Hepatocyte (in vitro differentiated cells): ENCODE measurements around the gene TPPP. TPM values are rescaled to one million over a fixed set of nuclear protein-coding genes. Genes with fewer than 3 reads are reported as not detected.

Source experiments
- DNase-seq: peaks from one replicate; pipeline ENCODE4 v3.0.0-alpha.2; 2016; ENCODE audit warnings: low spot score
- H2AFZ ChIP-seq: fragments of 200-600 bp; sonication (generic); 2 replicates; pipeline ENCODE4 v1.6.0; 2016; ENCODE audit warnings: antibody characterized with exemption, mild to moderate bottlenecking
- H3K27ac ChIP-seq: fragments of 200-600 bp; sonication (generic); 2 replicates; pipeline ENCODE4 v1.5.1; 2016; ENCODE audit warnings: mild to moderate bottlenecking
- H3K27me3 ChIP-seq: fragments of 200-600 bp; sonication (generic); 2 replicates; pipeline ENCODE4 v1.6.1; 2016
- H3K36me3 ChIP-seq: fragments of 200-600 bp; sonication (generic); replicated peaks from 2 replicates; pipeline ENCODE4 v1.5.1; 2016; ENCODE audit warnings: low read depth; ENCODE audit not compliant: insufficient read depth
- H3K4me1 ChIP-seq: fragments of 200-600 bp; sonication (generic); 2 replicates; pipeline ENCODE4 v1.5.1; 2016; ENCODE audit warnings: mild to moderate bottlenecking, moderate library complexity; ENCODE audit not compliant: insufficient read depth
- H3K4me2 ChIP-seq: fragments of 200-600 bp; sonication (generic); 2 replicates; pipeline ENCODE4 v1.6.0; 2016
- H3K4me3 ChIP-seq: fragments of 200-600 bp; sonication (generic); 2 replicates; pipeline ENCODE4 v1.5.1; 2016; ENCODE audit warnings: mild to moderate bottlenecking
- H3K79me2 ChIP-seq: fragments of 200-600 bp; sonication (generic); 2 replicates; pipeline ENCODE4 v1.6.0; 2017; ENCODE audit warnings: mild to moderate bottlenecking
- H3K9me2 ChIP-seq: fragments of 200-600 bp; sonication (generic); replicated peaks from 2 replicates; pipeline ENCODE4 v1.6.0; 2017; ENCODE audit warnings: mild to moderate bottlenecking; ENCODE audit not compliant: insufficient read depth
- H3K9me3 ChIP-seq: fragments of 200-600 bp; sonication (generic); 2 replicates; pipeline ENCODE4 v1.5.1; 2016; ENCODE audit warnings: low read depth, mild to moderate bottlenecking
- H4K20me1 ChIP-seq: fragments of 200-600 bp; sonication (generic); 2 replicates; pipeline ENCODE4 v1.6.0; 2016; ENCODE audit warnings: mild to moderate bottlenecking; ENCODE audit not compliant: insufficient read depth, poor library complexity, severe bottlenecking
- EZH2 ChIP-seq: fragments of 200-600 bp; sonication (generic); IDR thresholded peaks from 2 replicates; pipeline ENCODE4 v1.6.1; 2016; ENCODE audit warnings: antibody characterized with exemption, mild to moderate bottlenecking, borderline replicate concordance
- EZH2phosphoT487 ChIP-seq: fragments of 200-600 bp; sonication (generic); IDR thresholded peaks from one replicate; pipeline ENCODE4 v1.6.1; 2018; ENCODE audit warnings: antibody characterized with exemption, mild to moderate bottlenecking, low read depth, moderate library complexity; ENCODE audit not compliant: unreplicated experiment, severe bottlenecking
- WGBS: methylation state at CpG from one replicate; pipeline ENCODE4 v1.1.6; 2016; ENCODE audit warnings: low lambda C conversion rate; ENCODE audit errors: missing lambda C conversion rate; 5-methylcytosine and 5-hydroxymethylcytosine counted together
- polyA plus RNA-seq: library from polyadenylated mRNA; unstranded; fragments of >200 nt; fragmentation: Nextera tagmentation; extraction: Ambion mirVana; gene quantifications from 2 replicates; pipeline ENCODE4 v1.2.1, GENCODE V29; 2016
- total RNA-seq: library from RNA; depleted of rRNA; stranded (reverse); fragments of >200 nt; gene quantifications from 2 replicates; pipeline ENCODE4 v1.2.3, GENCODE V29; 2014
- TF ChIP-seq, protein P1 (sequence below): fragments of 200-600 bp; sonication (generic); IDR thresholded peaks from 2 replicates; pipeline ENCODE4 v1.5.1; 2016; ENCODE audit warnings: antibody characterized with exemption, mild to moderate bottlenecking; ENCODE audit not compliant: poor library complexity

TPPP gene
- total and polyA plus RNA-seq, 2 experiments from 2014 or later: 2.0 to 4.3 TPM

DNA sequence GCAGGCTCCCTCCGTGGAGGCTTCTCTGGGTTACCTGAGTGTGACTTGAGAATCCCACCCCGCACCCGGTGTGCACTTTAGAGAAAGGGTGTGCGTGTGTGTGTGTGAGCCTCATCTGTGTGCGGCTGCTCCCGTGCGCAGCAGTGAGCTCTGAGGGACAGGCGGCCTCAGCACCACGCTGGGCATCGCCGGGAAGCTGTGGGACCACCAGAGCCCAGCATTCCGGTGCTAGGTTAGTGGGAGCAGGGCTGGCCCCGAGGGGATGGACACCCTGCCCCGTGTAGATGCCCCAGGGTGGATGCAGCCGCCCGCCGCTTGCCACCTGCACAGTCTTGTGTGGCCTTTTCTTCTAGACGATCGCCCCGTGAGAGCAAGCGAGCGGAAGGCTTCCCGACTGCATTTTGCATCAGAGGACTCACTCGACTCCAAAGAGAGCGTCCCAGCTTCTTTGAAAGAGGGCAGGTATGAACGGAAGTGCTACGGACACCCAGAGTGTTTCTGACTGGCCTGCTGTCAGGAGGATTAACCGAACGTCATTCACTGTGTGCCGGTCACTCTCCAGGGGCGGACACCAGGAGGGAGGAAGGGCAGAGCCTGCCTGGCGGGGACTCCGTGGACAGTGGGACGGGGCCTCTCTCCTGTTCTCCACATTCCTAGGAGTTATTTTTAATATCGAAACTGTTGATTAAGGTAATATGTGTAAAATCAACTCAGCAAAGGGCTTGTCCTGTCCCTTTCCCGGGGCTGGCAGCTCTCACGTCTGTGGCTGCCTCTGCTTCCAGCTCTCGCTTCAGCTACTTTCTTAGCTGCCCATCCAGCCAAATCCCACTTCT lies 68.8 kb downstream of the TPPP start:
- Histone ChIP-seq H4K20me1 (no peaks in the 10 kb centered on the region), H3K4me3 (no peak overlapping the region), H3K79me2 (no peaks in the 10 kb centered on the region), H2AFZ (no peak overlapping the region), H3K27me3 (no peaks in the 10 kb centered on the region), H3K9me3 (no peaks in the 10 kb centered on the region), H3K9me2 (no peaks in the 10 kb centered on the region), H3K27ac (no peak overlapping the region), H3K4me1 (no peaks in the 10 kb centered on the region), H3K36me3 (no peaks in the 10 kb centered on the region), H3K4me2 (no peak overlapping the region)
- WGBS: 95% methylated on average over 38 of the region's 38 CpGs
- no peak for DNase-seq
- TF ChIP-seq, protein P1, sequence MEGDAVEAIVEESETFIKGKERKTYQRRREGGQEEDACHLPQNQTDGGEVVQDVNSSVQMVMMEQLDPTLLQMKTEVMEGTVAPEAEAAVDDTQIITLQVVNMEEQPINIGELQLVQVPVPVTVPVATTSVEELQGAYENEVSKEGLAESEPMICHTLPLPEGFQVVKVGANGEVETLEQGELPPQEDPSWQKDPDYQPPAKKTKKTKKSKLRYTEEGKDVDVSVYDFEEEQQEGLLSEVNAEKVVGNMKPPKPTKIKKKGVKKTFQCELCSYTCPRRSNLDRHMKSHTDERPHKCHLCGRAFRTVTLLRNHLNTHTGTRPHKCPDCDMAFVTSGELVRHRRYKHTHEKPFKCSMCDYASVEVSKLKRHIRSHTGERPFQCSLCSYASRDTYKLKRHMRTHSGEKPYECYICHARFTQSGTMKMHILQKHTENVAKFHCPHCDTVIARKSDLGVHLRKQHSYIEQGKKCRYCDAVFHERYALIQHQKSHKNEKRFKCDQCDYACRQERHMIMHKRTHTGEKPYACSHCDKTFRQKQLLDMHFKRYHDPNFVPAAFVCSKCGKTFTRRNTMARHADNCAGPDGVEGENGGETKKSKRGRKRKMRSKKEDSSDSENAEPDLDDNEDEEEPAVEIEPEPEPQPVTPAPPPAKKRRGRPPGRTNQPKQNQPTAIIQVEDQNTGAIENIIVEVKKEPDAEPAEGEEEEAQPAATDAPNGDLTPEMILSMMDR: no peak
- TF ChIP-seq EZH2phosphoT487 (no peak), EZH2 (no peak)

DNA sequence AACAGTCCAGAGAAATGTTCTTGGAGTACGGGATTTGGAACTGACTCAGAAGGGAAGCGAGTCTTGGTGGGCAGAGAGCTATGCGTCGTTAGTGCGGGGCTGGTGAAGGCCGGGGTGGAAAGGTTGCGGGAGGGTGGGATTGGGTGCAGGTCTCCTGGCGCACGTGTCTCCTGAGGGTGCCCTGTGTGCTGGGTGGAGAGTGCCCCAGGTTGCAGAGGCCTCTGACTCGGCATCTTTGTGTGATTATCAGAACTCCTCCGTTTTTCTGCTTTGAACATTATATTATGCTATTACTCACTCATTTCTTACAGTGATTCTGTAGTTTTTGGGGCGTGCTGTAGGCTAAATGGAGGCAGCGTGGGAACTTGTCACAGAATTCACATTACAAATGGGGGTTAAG lies 69.6 kb downstream of the TPPP start:
- Histone ChIP-seq H3K36me3 (no peaks in the 10 kb centered on the region), H3K79me2 (no peaks in the 10 kb centered on the region)
- DNase-seq: no peak

DNA sequence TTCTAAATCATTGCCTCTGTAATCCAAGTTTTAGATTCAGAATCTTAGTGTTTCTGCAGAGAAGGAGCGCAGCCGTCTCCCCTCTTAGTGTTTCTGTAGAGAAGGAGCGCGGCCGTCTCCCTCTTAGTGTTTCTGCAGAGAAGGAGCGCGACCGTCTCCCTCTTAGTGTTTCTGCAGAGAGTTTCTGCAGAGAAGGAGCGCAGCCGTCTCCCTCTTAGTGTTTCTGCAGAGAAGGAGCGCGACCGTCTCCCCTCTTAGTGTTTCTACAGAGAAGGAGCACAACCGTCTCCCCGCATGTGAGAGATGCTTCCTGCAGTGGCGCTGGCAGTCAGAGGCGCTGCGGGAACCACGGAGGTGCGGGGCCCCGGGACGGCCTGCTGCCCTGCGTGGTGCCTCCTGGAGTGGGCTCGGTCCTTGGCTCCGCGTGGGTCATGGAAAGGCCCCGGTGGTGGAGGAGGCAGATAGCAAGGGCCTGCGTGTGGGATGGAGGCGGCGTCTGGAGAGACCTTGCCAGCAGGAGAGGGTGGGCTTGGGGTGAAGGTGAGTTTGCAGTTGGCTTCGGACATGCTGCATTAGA lies 70.1 kb downstream of the TPPP start:
- TF ChIP-seq EZH2: no peak
- TF ChIP-seq EZH2phosphoT487: no peak
- TF ChIP-seq, protein P1: no peak
- no peak overlapping the region for H3K4me3 ChIP-seq
- no peak overlapping the region for H2AFZ ChIP-seq
- H4K20me1 ChIP-seq: no peaks in the 10 kb centered on the region
- H3K9me3 ChIP-seq: no peaks in the 10 kb centered on the region
- H3K27ac ChIP-seq: no peak overlapping the region
- no peaks in the 10 kb centered on the region for H3K79me2 ChIP-seq
- H3K36me3 ChIP-seq: no peaks in the 10 kb centered on the region
- no peak for DNase-seq
- no peaks in the 10 kb centered on the region for H3K27me3 ChIP-seq
- 98% methylated on average over 31 of the region's 31 CpGs for WGBS
- H3K4me2 ChIP-seq: no peak overlapping the region
- H3K9me2 ChIP-seq: no peaks in the 10 kb centered on the region
- H3K4me1 ChIP-seq: no peaks in the 10 kb centered on the region

More for the DNA sequence above, 69.6 kb downstream of the TPPP start:
- Histone ChIP-seq H3K27ac (no peak overlapping the region), H2AFZ (no peak overlapping the region), H4K20me1 (no peaks in the 10 kb centered on the region), H3K27me3 (no peaks in the 10 kb centered on the region), H3K4me1 (no peaks in the 10 kb centered on the region), H3K9me2 (no peaks in the 10 kb centered on the region), H3K4me2 (no peak overlapping the region), H3K4me3 (no peak overlapping the region), H3K9me3 (no peaks in the 10 kb centered on the region)
- TF ChIP-seq EZH2 (no peak), EZH2phosphoT487 (no peak)
- TF ChIP-seq, protein P1: no peak
- WGBS: 96% methylated on average over 11 of the region's 13 CpGs
